Stomach smooth muscle (tissue), 2 donors: ENCODE data around the gene COL4A2.
A peak's percentile ranks its signal among the peaks of the same experiment; 100 is the strongest.

Experiments used
- H3K27ac ChIP-seq: one replicate; pipeline ENCODE4 v1.7.0; 2013; ENCODE audit warnings: mild to moderate bottlenecking, low read length, inconsistent platforms
- H3K27me3 ChIP-seq, 2 donors: one replicate each; pipeline ENCODE4 v1.7.0; 2013; ENCODE audit warnings: low read length in 2 of 2; ENCODE audit not compliant: insufficient read depth in 2 of 2, control insufficient read depth in 1 of 2
- H3K36me3 ChIP-seq, 2 donors: one replicate each; pipeline ENCODE4 v1.7.0; 2013; ENCODE audit warnings: low read length in 2 of 2; ENCODE audit not compliant: control insufficient read depth in 2 of 2, insufficient read depth in 2 of 2
- H3K4me1 ChIP-seq: one replicate; pipeline ENCODE4 v1.7.0; 2013; ENCODE audit warnings: low read length; ENCODE audit not compliant: control insufficient read depth, insufficient read depth
- H3K4me3 ChIP-seq, 2 donors: one replicate each; pipeline ENCODE4 v1.7.0; 2013; ENCODE audit warnings: low read length in 2 of 2
- H3K9ac ChIP-seq, 2 donors: one replicate each; pipeline ENCODE4 v1.7.0; 2013; ENCODE audit warnings: low read length in 2 of 2, mild to moderate bottlenecking in 1 of 2
- H3K9me3 ChIP-seq, 2 donors: one replicate each; pipeline ENCODE4 v1.7.0; 2013; ENCODE audit warnings: low read length in 2 of 2; ENCODE audit not compliant: control insufficient read depth in 2 of 2
- donor health status: healthy.
- donor health status: Pancreatic carcinoma.

Gene COL4A2

GRCh38 chr13:110455941-110456340 is 148.9 kb downstream of the COL4A2 start:
- H3K9me3 ChIP-seq = no peaks in the 10 kb centered on the region
- peaks cover 14% of the 10 kb centered on the region for H3K4me1 ChIP-seq
- peak overlapping the region in 1 of 2 donors; percentile 15 for H3K4me3 ChIP-seq
- peak overlapping the region; percentile 62 for H3K27ac ChIP-seq
- peaks cover 45 to 55% of the 10 kb centered on the region in 2 donors for H3K36me3 ChIP-seq
- H3K27me3 ChIP-seq = no peaks in the 10 kb centered on the region
- no peak overlapping the region for H3K9ac ChIP-seq

- Histone ChIP-seq H3K4me1 (peaks cover 14% of the 10 kb centered on the region), H3K9ac (no peak overlapping the region), H3K4me3 (no peak overlapping the region), H3K36me3 (peaks cover 48 to 56% of the 10 kb centered on the region in 2 donors), H3K9me3 (no peaks in the 10 kb centered on the region), H3K27ac (no peak overlapping the region), H3K27me3 (no peaks in the 10 kb centered on the region)
These were observed 149.5 kb downstream of the COL4A2 start for GRCh38 chr13:110456550-110456949.

GRCh38 chr13:110457361-110457760 is 150.3 kb downstream of the COL4A2 start:
- H3K4me3 ChIP-seq = no peak overlapping the region
- peaks cover 55 to 59% of the 10 kb centered on the region in 2 donors for H3K36me3 ChIP-seq
- no peaks in the 10 kb centered on the region for H3K27me3 ChIP-seq
- peak overlapping the region; percentile 24 for H3K27ac ChIP-seq
- peaks cover 14% of the 10 kb centered on the region for H3K4me1 ChIP-seq
- H3K9ac ChIP-seq = peak overlapping the region in 1 of 2 donors; percentile 29
- no peaks in the 10 kb centered on the region for H3K9me3 ChIP-seq

GRCh38 chr13:110458017-110458416 is 150.9 kb downstream of the COL4A2 start:
- Histone ChIP-seq H3K36me3 (peaks cover 61 to 63% of the 10 kb centered on the region in 2 donors), H3K9ac (no peak overlapping the region), H3K4me1 (peaks cover 14% of the 10 kb centered on the region), H3K9me3 (no peaks in the 10 kb centered on the region), H3K4me3 (no peak overlapping the region), H3K27me3 (no peaks in the 10 kb centered on the region), H3K27ac (peak overlapping the region; percentile 24)

- Histone ChIP-seq H3K27ac (peak overlapping the region; percentile 24), H3K4me1 (peaks cover 14% of the 10 kb centered on the region), H3K9ac (no peak overlapping the region), H3K9me3 (no peaks in the 10 kb centered on the region), H3K27me3 (no peaks in the 10 kb centered on the region), H3K36me3 (peaks cover 68 to 69% of the 10 kb centered on the region in 2 donors), H3K4me3 (no peak overlapping the region)
These were observed 151.7 kb downstream of the COL4A2 start for GRCh38 chr13:110458594-110459365.

- Histone ChIP-seq H3K27ac (no peak overlapping the region), H3K4me3 (no peak overlapping the region), H3K27me3 (no peaks in the 10 kb centered on the region), H3K36me3 (peaks cover 84 to 86% of the 10 kb centered on the region in 2 donors), H3K9ac (no peak overlapping the region), H3K9me3 (no peaks in the 10 kb centered on the region), H3K4me1 (peaks cover 3% of the 10 kb centered on the region)
These were observed 155.0 kb downstream of the COL4A2 start for GRCh38 chr13:110462091-110462490.

- H3K9ac ChIP-seq = no peak overlapping the region
- no peaks in the 10 kb centered on the region for H3K4me1 ChIP-seq
- H3K27me3 ChIP-seq = no peaks in the 10 kb centered on the region
- H3K4me3 ChIP-seq = no peak overlapping the region
- peak overlapping the region; percentile 37 for H3K27ac ChIP-seq
- H3K9me3 ChIP-seq = no peaks in the 10 kb centered on the region
- peaks cover 85 to 91% of the 10 kb centered on the region in 2 donors for H3K36me3 ChIP-seq
These were observed 156.1 kb downstream of the COL4A2 start for GRCh38 chr13:110463156-110463555.

- Histone ChIP-seq H3K27me3 (no peaks in the 10 kb centered on the region), H3K27ac (peak overlapping the region; percentile 37), H3K4me3 (no peak overlapping the region), H3K9ac (no peak overlapping the region), H3K4me1 (no peaks in the 10 kb centered on the region), H3K36me3 (peaks cover 86 to 91% of the 10 kb centered on the region in 2 donors), H3K9me3 (no peaks in the 10 kb centered on the region)
These were observed 156.9 kb downstream of the COL4A2 start for GRCh38 chr13:110463871-110464510.

- no peaks in the 10 kb centered on the region for H3K9me3 ChIP-seq
- peak overlapping the region; percentile 37 for H3K27ac ChIP-seq
- H3K36me3 ChIP-seq = peaks cover 87 to 91% of the 10 kb centered on the region in 2 donors
- no peaks in the 10 kb centered on the region for H3K27me3 ChIP-seq
- H3K4me1 ChIP-seq = no peaks in the 10 kb centered on the region
- no peak overlapping the region for H3K4me3 ChIP-seq
- no peak overlapping the region for H3K9ac ChIP-seq
These were observed 157.7 kb downstream of the COL4A2 start for GRCh38 chr13:110464556-110465333.

- H3K27ac ChIP-seq = no peak overlapping the region
- H3K9ac ChIP-seq = no peak overlapping the region
- no peaks in the 10 kb centered on the region for H3K4me1 ChIP-seq
- H3K36me3 ChIP-seq = peaks cover 89 to 92% of the 10 kb centered on the region in 2 donors
- no peaks in the 10 kb centered on the region for H3K9me3 ChIP-seq
- H3K27me3 ChIP-seq = no peaks in the 10 kb centered on the region
- H3K4me3 ChIP-seq = no peak overlapping the region
These were observed 158.6 kb downstream of the COL4A2 start for GRCh38 chr13:110465696-110466095.
